GM23248 (cell line): ENCODE results near the gene TIMP3. TPM values are rescaled to one million over a fixed set of nuclear protein-coding genes. Genes with fewer than 3 reads are reported as not detected.

Experiments
- DNase-seq: peaks from one replicate; pipeline ENCODE4 v3.0.0-alpha.2; 2015
- H2AFZ ChIP-seq: fragments of 200-600 bp; sonication (generic); 2 replicates; pipeline ENCODE4 v1.6.1; 2016; ENCODE audit warnings: antibody characterized with exemption
- H3F3A ChIP-seq: fragments of 200-600 bp; sonication (generic); 2 replicates; pipeline ENCODE4 v1.6.1; 2016; ENCODE audit warnings: mild to moderate bottlenecking, antibody characterized with exemption, mixed run types; ENCODE audit not compliant: insufficient read depth
- H3K27ac ChIP-seq: fragments of 200-600 bp; sonication (generic); 2 replicates; pipeline ENCODE4 v1.5.1; 2016; ENCODE audit warnings: mild to moderate bottlenecking
- H3K27me3 ChIP-seq: fragments of 200-600 bp; sonication (generic); replicated peaks from 2 replicates; pipeline ENCODE4 v1.6.1; 2016; ENCODE audit warnings: mild to moderate bottlenecking; ENCODE audit not compliant: insufficient read depth
- H3K36me3 ChIP-seq: fragments of 200-600 bp; sonication (generic); 2 replicates; pipeline ENCODE4 v1.6.1; 2016; ENCODE audit warnings: low read depth, mild to moderate bottlenecking
- H3K4me1 ChIP-seq: fragments of 200-600 bp; sonication (generic); 2 replicates; pipeline ENCODE4 v1.6.1; 2016; ENCODE audit warnings: mild to moderate bottlenecking; ENCODE audit not compliant: insufficient read depth
- H3K4me2 ChIP-seq: fragments of 200-600 bp; sonication (generic); one replicate; pipeline ENCODE4 v1.6.1; 2016; ENCODE audit warnings: mild to moderate bottlenecking; ENCODE audit not compliant: unreplicated experiment
- H3K4me3 ChIP-seq: fragments of 200-600 bp; sonication (generic); 2 replicates; pipeline ENCODE4 v1.5.1; 2016; ENCODE audit warnings: mild to moderate bottlenecking
- H3K79me2 ChIP-seq: fragments of 200-600 bp; sonication (generic); 2 replicates; pipeline ENCODE4 v1.6.1; 2016; ENCODE audit warnings: mild to moderate bottlenecking; ENCODE audit not compliant: insufficient read depth
- H3K9ac ChIP-seq: fragments of 200-600 bp; sonication (generic); 2 replicates; pipeline ENCODE4 v1.6.1; 2016; ENCODE audit warnings: mild to moderate bottlenecking
- H3K9me2 ChIP-seq: fragments of 200-600 bp; sonication (generic); 2 replicates; pipeline ENCODE4 v1.6.1; 2016; ENCODE audit warnings: mixed run types, mild to moderate bottlenecking, moderate library complexity; ENCODE audit not compliant: insufficient read depth
- H3K9me3 ChIP-seq: fragments of 200-600 bp; sonication (generic); one replicate; pipeline ENCODE4 v1.6.1; 2017; ENCODE audit warnings: low read depth
- H4K20me1 ChIP-seq: fragments of 200-600 bp; sonication (generic); 2 replicates; pipeline ENCODE4 v1.6.0; 2016; ENCODE audit not compliant: insufficient read depth
- EZH2 ChIP-seq: fragments of 200-600 bp; sonication (generic); IDR thresholded peaks from 2 replicates; pipeline ENCODE4 v1.6.1; 2018; ENCODE audit warnings: antibody characterized with exemption, mild to moderate bottlenecking; ENCODE audit not compliant: insufficient read depth, poor library complexity, severe bottlenecking
- EZH2phosphoT487 ChIP-seq: fragments of 200-600 bp; sonication (generic); IDR thresholded peaks from 2 replicates; pipeline ENCODE4 v1.6.1; 2018; ENCODE audit warnings: antibody characterized with exemption, moderate library complexity, mild to moderate bottlenecking, low read depth; ENCODE audit not compliant: insufficient read depth
- WGBS, 2 experiments: methylation state at CpG; one replicate each; pipeline ENCODE4 v1.1.6; 2015 to 2017; ENCODE audit warnings: low lambda C conversion rate in 2 of 2, low coverage in 1 of 2; ENCODE audit errors: missing lambda C conversion rate in 2 of 2; 5-methylcytosine and 5-hydroxymethylcytosine counted together
- in situ Hi-C: fragments of 300-500 bp; cut with MboI; formaldehyde crosslinking; loops from 2 replicates; pipeline ENCODE4 v1.15.0; 2020
- polyA plus RNA-seq: library from polyadenylated mRNA; unstranded; fragments of >200 nt; fragmentation: Nextera tagmentation; extraction: Ambion mirVana; gene quantifications from 2 replicates; pipeline ENCODE4 v1.2.1, GENCODE V29; 2016
- total RNA-seq: library from RNA; depleted of rRNA; stranded (reverse); fragments of >200 nt; shearing (Covaris generic); gene quantifications from 2 replicates; pipeline ENCODE4 v1.2.3, GENCODE V29; 2014; rRNA removed

Gene TIMP3
- total RNA-seq (1,244 and 1,254 TPM in 2 replicates), polyA plus RNA-seq (1,465 and 1,490 TPM in 2 replicates)

- in situ Hi-C loops = no loop called here
These were observed at the start of gene TIMP3 for GRCh38 chr22:32801537-32802236. Gene TIMP3, plus strand, starts transcription at chr22:32801705. Its CDS starts 297 bp downstream, at chr22:32802002.

GRCh38 chr22:32752326-32752725 is 49.2 kb upstream of the TIMP3 start:
- Histone ChIP-seq H3K4me3 (no peak overlapping the region), H4K20me1 (no peaks in the 10 kb centered on the region), H3K9me2 (no peaks in the 10 kb centered on the region), H3K9ac (no peak overlapping the region), H3K79me2 (no peaks in the 10 kb centered on the region), H3K27me3 (no peaks in the 10 kb centered on the region), H3K36me3 (no peaks in the 10 kb centered on the region), H3K4me2 (no peak overlapping the region), H3K4me1 (peaks cover 17% of the 10 kb centered on the region), H3K27ac (no peak overlapping the region), H2AFZ (no peak overlapping the region), H3F3A (peaks cover 8% of the 10 kb centered on the region; the same call in 1 of the 2 replicates), H3K9me3 (no peaks in the 10 kb centered on the region)
- 57 to 62% methylated on average over 9 of the region's 9 CpGs for WGBS, 2 experiments
- TF ChIP-seq EZH2phosphoT487 (no peak), EZH2 (no peak)
- in situ Hi-C loops = no loop called here
- peak; percentile 62 for DNase-seq

More at GRCh38 chr22:32801537-32802236, at the start of gene TIMP3:
- 1% methylated on average over 47 to 69 of the region's 72 CpGs for WGBS, 2 experiments
- Histone ChIP-seq H2AFZ (peak within 1 kb of the TSS; percentile 60), H3K27me3 (no peaks in the 10 kb centered on the region), H3K36me3 (peaks cover 5% of the 10 kb centered on the region; the same call in 1 of the 2 replicates), H3K4me2 (peak within 1 kb of the TSS; percentile 98), H3K27ac (peak within 1 kb of the TSS; percentile 90), H4K20me1 (peaks cover 23% of the 10 kb centered on the region), H3K79me2 (peaks cover 50% of the 10 kb centered on the region), H3K9me3 (no peaks in the 10 kb centered on the region), H3F3A (peaks cover 59% of the 10 kb centered on the region), H3K4me3 (peak within 1 kb of the TSS; percentile 96), H3K9ac (peak within 1 kb of the TSS; percentile 99), H3K9me2 (no peaks in the 10 kb centered on the region), H3K4me1 (peaks cover 42% of the 10 kb centered on the region)
- TF ChIP-seq EZH2phosphoT487 (no peak), EZH2 (no peak)
- peak; percentile 93 for DNase-seq

- 75 to 79% methylated on average over 11 of the region's 11 CpGs for whole genome bisulfite sequencing, 2 experiments
- H3K36me3 ChIP-seq = no peaks in the 10 kb centered on the region
- H3K27ac ChIP-seq = no peak overlapping the region
- H2AFZ ChIP-seq = no peak overlapping the region
- no peak overlapping the region for H3K4me2 ChIP-seq
- H3K9me3 ChIP-seq = no peaks in the 10 kb centered on the region
- in situ Hi-C loops = no loop called here
- DNase-seq = no peak
- no peak overlapping the region for H3K9ac ChIP-seq
- H4K20me1 ChIP-seq = no peaks in the 10 kb centered on the region
- H3K4me1 ChIP-seq = peaks cover 17% of the 10 kb centered on the region
- no peak overlapping the region for H3K4me3 ChIP-seq
- no peaks in the 10 kb centered on the region for H3K79me2 ChIP-seq
- H3F3A ChIP-seq = peaks cover 8% of the 10 kb centered on the region; the same call in 1 of the 2 replicates
- no peaks in the 10 kb centered on the region for H3K27me3 ChIP-seq
- TF ChIP-seq EZH2phosphoT487 = no peak
- TF ChIP-seq EZH2 = no peak
- H3K9me2 ChIP-seq = no peaks in the 10 kb centered on the region
These were observed 48.5 kb upstream of the TIMP3 start for GRCh38 chr22:32752816-32753520.

- 85 to 93% methylated on average over 6 of the region's 6 CpGs for WGBS, 2 experiments
- in situ Hi-C loops = no loop called here
- H3K4me1 ChIP-seq = peaks cover 17% of the 10 kb centered on the region
- TF ChIP-seq EZH2 (no peak), EZH2phosphoT487 (no peak)
- no peaks in the 10 kb centered on the region for H3K27me3 ChIP-seq
- no peaks in the 10 kb centered on the region for H3K9me2 ChIP-seq
- no peaks in the 10 kb centered on the region for H3K9me3 ChIP-seq
- H3F3A ChIP-seq = peaks cover 8% of the 10 kb centered on the region; the same call in 1 of the 2 replicates
- no peaks in the 10 kb centered on the region for H4K20me1 ChIP-seq
- H3K9ac ChIP-seq = no peak overlapping the region
- no peaks in the 10 kb centered on the region for H3K79me2 ChIP-seq
- DNase-seq = no peak
- H3K36me3 ChIP-seq = no peaks in the 10 kb centered on the region
- H3K4me3 ChIP-seq = no peak overlapping the region
- no peak overlapping the region for H2AFZ ChIP-seq
- no peak overlapping the region for H3K4me2 ChIP-seq
- H3K27ac ChIP-seq = no peak overlapping the region
These were observed 47.9 kb upstream of the TIMP3 start for GRCh38 chr22:32753591-32753990.
